Body of pancreas (tissue), 4 donors: ENCODE data around the gene PCSK6. TPM values are rescaled to one million over a fixed set of nuclear protein-coding genes. Genes with fewer than 3 reads are reported as not detected.

ENCODE experiments used
- ATAC-seq: fragments of 150-250 bp; one replicate; pipeline ENCODE4 v1.9.1; 2016
- DNase-seq, 4 donors: peaks; one replicate each; pipeline ENCODE4 v3.0.0-alpha.2; 2019
- H3K27ac ChIP-seq, 4 donors: fragments of 200-600 bp; sonication (generic); 1 replicate in 3 of 4; 2 replicates in 1 of 4; pipeline versions ENCODE4 v1.5.1 to v1.6.1; 2016 to 2019; ENCODE audit warnings: mild to moderate bottlenecking in 1 of 4, mixed read lengths in 1 of 4, moderate library complexity in 1 of 4
- H3K27me3 ChIP-seq, 2 donors: fragments of 200-600 bp; sonication (generic); one replicate each; pipeline ENCODE4 v1.6.0; 2016; ENCODE audit warnings: mild to moderate bottlenecking in 1 of 2
- H3K36me3 ChIP-seq, 2 donors: fragments of 200-600 bp; sonication (generic); replicated peaks in 1 of 2; 2 replicates each; pipeline ENCODE4 v1.5.1; 2016; ENCODE audit warnings: low read depth in 2 of 2; ENCODE audit not compliant: insufficient read depth in 1 of 2
- H3K4me1 ChIP-seq: fragments of 200-600 bp; sonication (generic); one replicate; pipeline ENCODE4 v1.6.0; 2016
- H3K4me3 ChIP-seq, 2 donors: fragments of 200-600 bp; sonication (generic); 1 replicate in 1 of 2; 2 replicates in 1 of 2; pipeline ENCODE4 v1.5.1; 2016 to 2019
- H3K9me3 ChIP-seq, 3 donors: fragments of 200-600 bp; sonication (generic); 1 replicate in 2 of 3; 2 replicates in 1 of 3; pipeline ENCODE4 v1.5.1; 2016
- CTCF ChIP-seq, 7 experiments: fragments of 450-650 bp in 4 of 7; fragments of 200-600 bp in 3 of 7; sonication (generic) in 3 of 7; IDR thresholded peaks; one replicate each; pipeline ENCODE4 v1.5.1; 2016 to 2019; ENCODE audit warnings: antibody characterized with exemption in 7 of 7
- POLR2A ChIP-seq, 3 donors: fragments of 450-650 bp; IDR thresholded peaks; one replicate each; pipeline ENCODE4 v1.6.1; 2016; ENCODE audit warnings: antibody characterized with exemption in 3 of 3, mild to moderate bottlenecking in 2 of 3
- WGBS, 2 donors: methylation state at CpG; one replicate each; pipeline ENCODE4 v1.1.5; 2017; 5-methylcytosine and 5-hydroxymethylcytosine counted together
- intact Hi-C: fragments of 100-400 bp; cut with DNase I; formaldehyde crosslinking; loops from one replicate; pipeline ENCODE4 v1.15.1; 2023
- total RNA-seq, 2 donors: library from RNA; depleted of rRNA; stranded (reverse); fragments of >200 nt; gene quantifications; one replicate each; pipeline ENCODE4 v1.1.0, GENCODE V29; 2016

Gene PCSK6
- total RNA-seq, 2 donors from 2014 or later, result 8.9 to 10.1 TPM

DNA sequence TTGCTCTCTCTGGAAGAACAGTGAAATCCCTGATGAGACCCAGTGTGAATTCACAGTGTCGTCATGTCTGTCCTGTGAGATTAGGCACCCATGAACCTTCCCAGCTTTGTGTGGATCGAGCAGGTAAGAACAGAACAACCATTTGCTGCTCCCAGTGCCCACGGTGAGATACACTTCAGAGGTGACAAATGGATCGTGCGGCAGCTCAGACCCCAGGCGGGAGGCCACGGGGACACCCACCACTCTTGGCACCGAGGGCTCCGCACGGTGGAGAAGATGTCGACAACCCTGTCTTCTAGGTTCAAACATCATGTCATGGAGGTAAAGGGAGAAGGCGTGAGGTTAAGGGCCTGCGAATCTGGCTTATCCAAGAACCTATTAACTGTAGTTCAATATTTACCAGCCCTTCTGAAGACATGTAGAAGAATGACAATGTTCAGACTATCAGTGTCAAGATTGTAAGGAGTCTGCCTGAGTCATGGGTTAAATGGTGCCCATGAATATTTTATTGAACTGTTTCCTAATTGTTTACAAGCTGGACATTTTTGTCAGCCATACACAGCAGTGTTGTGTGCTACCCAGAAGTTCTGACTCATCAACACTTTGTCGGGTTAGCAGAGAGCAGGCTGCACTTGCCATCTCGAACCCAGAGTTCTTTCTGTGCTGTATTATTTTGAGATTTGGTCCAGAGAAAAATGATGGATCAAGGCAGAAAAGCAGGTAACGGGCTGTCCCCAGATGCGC, 15.5 kb upstream of the PCSK6 start:
- Histone ChIP-seq H3K27ac (no peak overlapping the region), H3K4me3 (no peak overlapping the region), H3K36me3 (no peaks in the 10 kb centered on the region), H3K9me3 (no peaks in the 10 kb centered on the region), H3K27me3 (no peaks in the 10 kb centered on the region), H3K4me1 (peaks cover 27% of the 10 kb centered on the region)
- intact Hi-C loops, result no loop called here
- TF ChIP-seq CTCF (IDR thresholded peaks at IDR 0.05) (no peak), POLR2A (IDR thresholded peaks at IDR 0.05) (no peak)
- DNase-seq, result no peak
- ATAC-seq, result no peak
- WGBS, 2 donors, result 89 to 92% methylated on average over 17 of the region's 17 CpGs

GRCh38 chr15:101504373-101504772, 14.9 kb upstream of the PCSK6 start:
- Histone ChIP-seq H3K4me3 (no peak overlapping the region), H3K27ac (no peak overlapping the region), H3K36me3 (no peaks in the 10 kb centered on the region), H3K27me3 (no peaks in the 10 kb centered on the region), H3K9me3 (no peaks in the 10 kb centered on the region), H3K4me1 (peaks cover 33% of the 10 kb centered on the region)
- 88 to 91% methylated on average over 9 of the region's 9 CpGs for WGBS, 2 donors
- intact Hi-C loops, result no loop called here
- DNase-seq (no peak), ATAC-seq (no peak)
- TF ChIP-seq POLR2A (IDR thresholded peaks at IDR 0.05) (no peak), CTCF (IDR thresholded peaks at IDR 0.05) (no peak)

DNA sequence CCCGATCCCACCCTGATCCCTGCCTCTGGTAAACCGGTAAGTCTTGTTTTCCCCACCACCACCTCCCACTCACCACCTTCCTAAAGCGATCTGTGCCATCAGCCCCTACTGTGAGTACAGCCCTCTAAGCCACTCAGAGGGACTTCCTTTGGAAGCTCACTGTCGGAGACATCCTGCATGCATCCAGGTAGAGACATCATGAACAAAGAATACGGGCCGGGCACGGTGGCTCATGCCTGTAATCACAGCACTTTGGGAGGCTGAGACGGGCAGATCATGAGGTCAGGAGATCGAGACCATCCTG, 13.7 kb upstream of the PCSK6 start:
- 86 to 88% methylated on average over 9 of the region's 9 CpGs for WGBS, 2 donors
- Histone ChIP-seq H3K27me3 (no peaks in the 10 kb centered on the region), H3K4me1 (peaks cover 37% of the 10 kb centered on the region), H3K9me3 (no peaks in the 10 kb centered on the region), H3K4me3 (no peak overlapping the region), H3K27ac (no peak overlapping the region), H3K36me3 (no peaks in the 10 kb centered on the region)
- TF ChIP-seq POLR2A (IDR thresholded peaks at IDR 0.05) (no peak), CTCF (IDR thresholded peaks at IDR 0.05) (no peak)
- DNase-seq (no peak), ATAC-seq (no peak)
- intact Hi-C loops, result no loop called here

DNA sequence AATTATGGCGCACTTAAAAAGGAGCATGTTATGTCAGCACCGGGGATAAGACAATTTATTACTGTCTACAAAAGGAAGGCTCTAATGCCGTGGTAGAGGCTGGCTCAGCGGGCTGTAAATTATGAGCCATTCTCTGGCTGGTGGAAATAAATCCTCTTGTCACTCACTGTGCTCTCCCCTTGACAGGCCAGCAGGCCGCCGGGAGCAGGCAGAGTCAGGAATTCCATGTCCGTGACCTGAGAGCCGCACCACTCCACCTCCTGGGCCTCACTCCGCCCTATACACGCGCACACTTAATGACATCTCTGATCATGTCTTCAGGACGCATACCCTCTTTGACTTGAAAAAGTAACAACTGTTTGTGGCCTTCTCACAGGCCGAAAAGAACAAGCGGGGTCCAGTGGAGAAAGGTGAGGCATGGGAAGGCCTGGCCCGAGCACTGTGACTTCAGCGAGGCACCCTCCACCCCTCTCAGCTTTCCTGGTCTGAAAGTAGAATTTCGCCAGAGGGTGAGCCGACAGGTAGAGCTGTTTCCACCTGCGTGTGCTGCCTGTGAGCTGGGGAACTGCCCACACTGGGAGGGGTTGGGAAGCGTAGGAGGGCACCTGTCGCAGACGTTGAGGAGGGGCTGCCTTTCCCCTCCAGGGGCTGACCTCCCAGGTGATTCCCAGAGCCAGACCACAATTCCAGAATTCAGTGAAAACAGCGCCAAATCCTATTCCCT, 13.2 kb upstream of the PCSK6 start:
- TF ChIP-seq CTCF (IDR thresholded peaks at IDR 0.05) (no peak), POLR2A (IDR thresholded peaks at IDR 0.05) (no peak)
- DNase-seq (no peak), ATAC-seq (no peak)
- H3K4me1 ChIP-seq, result peaks cover 32% of the 10 kb centered on the region
- H3K9me3 ChIP-seq, result no peaks in the 10 kb centered on the region
- H3K27ac ChIP-seq, result no peak overlapping the region
- H3K27me3 ChIP-seq, result no peaks in the 10 kb centered on the region
- WGBS, 2 donors, result 84 to 93% methylated on average over 23 of the region's 23 CpGs
- H3K36me3 ChIP-seq, result no peaks in the 10 kb centered on the region
- intact Hi-C loops, result no loop called here
- H3K4me3 ChIP-seq, result no peak overlapping the region
